ENCODE measurements around the gene CLPTM1L. TPM values are rescaled to one million over a fixed set of nuclear protein-coding genes. Genes with fewer than 3 reads are reported as not detected.
"Not testable (repeated sequence)": the region's sequence is repeated elsewhere in the genome, so short reads cannot be mapped to it uniquely, and the experiment has no call there.

Gene CLPTM1L
- total and polyA plus RNA-seq, 8 donors: 60.8 to 202 (median 117) TPM

GRCh38 chr5:1334831-1335539 lies 9.9 kb downstream of the CLPTM1L start:
- TF ChIP-seq EP300 (IDR thresholded peaks at IDR 0.05) (no peak), CTCF (IDR thresholded peaks at IDR 0.05) (no peak), POLR2A (IDR thresholded peaks at IDR 0.05) (no peak), POLR2AphosphoS5 (IDR thresholded peaks at IDR 0.05) (no peak)
- Histone ChIP-seq H3K4me1 (peaks cover 15 to 27% (median 25%) of the 10 kb centered on the region in 4 donors), H3K4me3 (no peak overlapping the region), H3K27me3 (no peaks in the 10 kb centered on the region), H3K36me3 (peaks cover 73 to 100% (median 98%) of the 10 kb centered on the region in 4 donors), H3K9me3 (no peaks in the 10 kb centered on the region), H3K27ac (no peak overlapping the region)
- WGBS, 5 donors: 92 to 95% (median 95%) methylated on average over 32 of the region's 32 CpGs
- intact Hi-C loops (cut with DNase I; ENCODE audit: low total_unique reads): no loop called here
- DNase-seq: no peak

GRCh38 chr5:1333986-1334385 lies 10.9 kb downstream of the CLPTM1L start:
- peaks cover 19 to 33% (median 31%) of the 10 kb centered on the region in 4 donors for H3K4me1 ChIP-seq
- H3K9me3 ChIP-seq: no peaks in the 10 kb centered on the region

GRCh38 chr5:1333286-1333685 lies 11.6 kb downstream of the CLPTM1L start:
- intact Hi-C loops (cut with DNase I; ENCODE audit: low total_unique reads); H3K4me3 ChIP-seq; H3K9me3 ChIP-seq; H3K27ac ChIP-seq; H3K27me3 ChIP-seq; DNase-seq: not testable (repeated sequence)
- Histone ChIP-seq H3K4me1 (peaks cover 19 to 39% (median 37%) of the 10 kb centered on the region in 4 donors), H3K36me3 (peaks cover 66 to 98% (median 90%) of the 10 kb centered on the region in 4 donors)
- whole genome bisulfite sequencing, 5 donors: 76 to 89% (median 82%) methylated on average over 5 of the region's 5 CpGs

More at GRCh38 chr5:1333986-1334385, 10.9 kb downstream of the CLPTM1L start:
- H3K4me3 ChIP-seq: no peak overlapping the region
- no peak overlapping the region for H3K27ac ChIP-seq
- intact Hi-C loops (cut with DNase I; ENCODE audit: low total_unique reads): no loop called here
- WGBS, 5 donors: 93 to 99% (median 95%) methylated on average over 6 to 14 of the region's 14 CpGs
- no peak for DNase-seq
- no peaks in the 10 kb centered on the region for H3K27me3 ChIP-seq
- no peak for TF ChIP-seq POLR2A (IDR thresholded peaks at IDR 0.05)
- TF ChIP-seq EP300 (IDR thresholded peaks at IDR 0.05): no peak
- TF ChIP-seq POLR2AphosphoS5 (IDR thresholded peaks at IDR 0.05): no peak
- no peak for TF ChIP-seq CTCF (IDR thresholded peaks at IDR 0.05)
- peaks cover 73 to 99% (median 94%) of the 10 kb centered on the region in 4 donors for H3K36me3 ChIP-seq

GRCh38 chr5:1332461-1333001 lies 12.4 kb downstream of the CLPTM1L start:
- H3K27me3 ChIP-seq: no peaks in the 10 kb centered on the region
- TF ChIP-seq POLR2AphosphoS5 (IDR thresholded peaks at IDR 0.05) (no peak), EP300 (IDR thresholded peaks at IDR 0.05) (no peak), POLR2A (IDR thresholded peaks at IDR 0.05) (no peak), CTCF (IDR thresholded peaks at IDR 0.05) (no peak)
- peaks cover 59 to 91% (median 83%) of the 10 kb centered on the region in 4 donors for H3K36me3 ChIP-seq
- H3K27ac ChIP-seq: peak overlapping the region; percentile 82 to 86 (median 83)
- H3K9me3 ChIP-seq: no peaks in the 10 kb centered on the region
- peak in 1 of 2 donors; percentile 53 for DNase-seq
- H3K4me3 ChIP-seq: no peak overlapping the region
- H3K4me1 ChIP-seq: peaks cover 19 to 42% (median 38%) of the 10 kb centered on the region in 4 donors
- 44 to 76% (median 64%) methylated on average over 11 of the region's 11 CpGs for WGBS, 5 donors
- intact Hi-C loops (cut with DNase I; ENCODE audit: low total_unique reads): no loop called here

Measured in stomach (tissue), 9 donors.